SK-N-SH (cell line): Measurements from ENCODE around the gene MOSPD2. TPM values are rescaled to one million over a fixed set of nuclear protein-coding genes. Genes with fewer than 3 reads are reported as not detected.

Source experiments
- CTCF ChIA-PET: fragments of 300-600, 350-600 bp; formaldehyde crosslinking; extraction: SDS; loops from one replicate; lab custom pipeline; 2021; lab: Yijun Ruan, JAX
- POLR2A ChIA-PET: fragments of 350-600 bp; sonication (Branson Sonifier 250); formaldehyde crosslinking; extraction: SDS; loops from one replicate; lab custom pipeline; 2020; ENCODE audit warnings: antibody characterized with exemption, inconsistent platforms; lab: Yijun Ruan, JAX
- DNase-seq: peaks from one replicate; pipeline ENCODE4 v3.0.0; 2012
- H2AFZ ChIP-seq: fragments of 200-600 bp; sonication (generic); 2 replicates; pipeline ENCODE4 v1.8.1; 2016; ENCODE audit warnings: antibody characterized with exemption, mild to moderate bottlenecking, low read depth
- H3F3A ChIP-seq: fragments of 200-600 bp; sonication (generic); replicated peaks from 2 replicates; pipeline ENCODE3; 2016; ENCODE audit warnings: antibody characterized with exemption, mild to moderate bottlenecking; ENCODE audit not compliant: insufficient read depth
- H3K27ac ChIP-seq, 2 experiments: fragments of 200-500 bp in 1 of 2; fragments of 200-600 bp in 1 of 2; sonication (Bioruptor generic) in 1 of 2; sonication (generic), shearing (Covaris generic) in 1 of 2; 2 replicates each; pipeline versions ENCODE4 v1.5.1 to v1.6.1; 2014 to 2016; ENCODE audit warnings: low read depth in 2 of 2, inconsistent platforms in 1 of 2, low read length in 1 of 2, mild to moderate bottlenecking in 1 of 2, mixed read lengths in 1 of 2
- H3K27me3 ChIP-seq: fragments of 200-600 bp; sonication (generic), shearing (Covaris generic); 2 replicates; pipeline ENCODE4 v1.6.1; 2016; ENCODE audit warnings: mixed run types; ENCODE audit not compliant: insufficient read depth
- H3K36me3 ChIP-seq, 2 experiments: fragments of 200-500 bp in 1 of 2; fragments of 200-600 bp in 1 of 2; sonication (Bioruptor generic) in 1 of 2; sonication (generic) in 1 of 2; replicated peaks in 1 of 2; 2 replicates each; pipeline versions ENCODE3 to v1.5.1; 2014 to 2016; ENCODE audit warnings: low read length in 1 of 2, mild to moderate bottlenecking in 1 of 2; ENCODE audit not compliant: insufficient read depth in 2 of 2, control insufficient read depth in 1 of 2
- H3K4me1 ChIP-seq, 2 experiments: fragments of 200-500 bp in 1 of 2; fragments of 200-600 bp in 1 of 2; sonication (Bioruptor generic) in 1 of 2; sonication (generic), shearing (Covaris generic) in 1 of 2; 2 replicates each; pipeline versions ENCODE4 v1.5.1 to v1.6.1; 2014 to 2016; ENCODE audit warnings: low read depth in 1 of 2, low read length in 1 of 2, mixed run types in 1 of 2; ENCODE audit not compliant: insufficient read depth in 2 of 2, control insufficient read depth in 1 of 2
- H3K4me2 ChIP-seq: fragments of 200-600 bp; sonication (generic), shearing (Covaris generic); 2 replicates; pipeline ENCODE4 v1.6.1; 2017; ENCODE audit warnings: mixed run types
- H3K4me3 ChIP-seq, 2 experiments: fragments of 200-500 bp in 1 of 2; fragments of 200-600 bp in 1 of 2; sonication (Bioruptor generic) in 1 of 2; sonication (generic), shearing (Covaris generic) in 1 of 2; 2 replicates each; pipeline versions ENCODE4 v1.5.1 to v1.8.1; 2014 to 2016; ENCODE audit warnings: low read depth in 2 of 2, inconsistent platforms in 1 of 2, low read length in 1 of 2, mild to moderate bottlenecking in 1 of 2, mixed read lengths in 1 of 2, moderate library complexity in 1 of 2
- H3K79me2 ChIP-seq: fragments of 200-600 bp; sonication (generic); 2 replicates; pipeline ENCODE4 v1.8.1; 2017; ENCODE audit warnings: mild to moderate bottlenecking; ENCODE audit not compliant: insufficient read depth
- H3K9ac ChIP-seq: fragments of 200-600 bp; sonication (generic); 2 replicates; pipeline ENCODE4 v1.6.1; 2017; ENCODE audit warnings: mixed run types
- H3K9me2 ChIP-seq: fragments of 200-600 bp; sonication (generic); 2 replicates; pipeline ENCODE4 v1.6.1; 2017; ENCODE audit warnings: mixed run types
- H3K9me3 ChIP-seq: fragments of 200-600 bp; sonication (generic); 2 replicates; pipeline ENCODE4 v1.6.1; 2017; ENCODE audit warnings: mixed run types, mild to moderate bottlenecking, moderate library complexity
- H4K20me1 ChIP-seq: fragments of 200-600 bp; sonication (generic); 2 replicates; pipeline ENCODE4 v1.6.1; 2017; ENCODE audit warnings: mild to moderate bottlenecking, mixed run types; ENCODE audit not compliant: insufficient read depth
- EP300 ChIP-seq, 2 experiments: IDR thresholded peaks; 2 replicates each; pipeline versions ENCODE4 v1.4.0 to v1.6.1; 2012; ENCODE audit warnings: borderline replicate concordance in 1 of 2, low read depth in 1 of 2, low read length in 1 of 2
- FOSL2 ChIP-seq: IDR thresholded peaks from 2 replicates; pipeline ENCODE4 v1.4.0; 2012; ENCODE audit warnings: low read depth, mild to moderate bottlenecking, moderate library complexity, borderline replicate concordance
- JUND ChIP-seq: IDR thresholded peaks from 2 replicates; pipeline ENCODE4 v1.4.0; 2012
- MEF2A ChIP-seq: IDR thresholded peaks from 2 replicates; pipeline ENCODE4 v1.4.0; 2012; ENCODE audit warnings: low read depth, borderline replicate concordance
- NFIC ChIP-seq: IDR thresholded peaks from 2 replicates; pipeline ENCODE4 v1.4.0; 2012; ENCODE audit warnings: borderline replicate concordance
- RFX5 ChIP-seq: IDR thresholded peaks from 2 replicates; pipeline ENCODE4 v1.6.1; 2012; ENCODE audit warnings: mild to moderate bottlenecking, improper control_type of control experiment, low read length
- RXRA ChIP-seq: IDR thresholded peaks from 2 replicates; pipeline ENCODE4 v1.4.0; 2012; ENCODE audit warnings: low read depth, mild to moderate bottlenecking, borderline replicate concordance
- SMC3 ChIP-seq: IDR thresholded peaks from 2 replicates; pipeline ENCODE4 v1.6.1; 2012; ENCODE audit warnings: low read depth, low read length, improper control_type of control experiment
- TAF1 ChIP-seq: IDR thresholded peaks from 2 replicates; pipeline ENCODE4 v1.6.1; 2012; ENCODE audit warnings: low read depth, mild to moderate bottlenecking, low read length, moderate library complexity, borderline replicate concordance
- TCF12 ChIP-seq: IDR thresholded peaks from 2 replicates; pipeline ENCODE4 v1.4.0; 2012
- TEAD4 ChIP-seq: IDR thresholded peaks from 2 replicates; pipeline ENCODE4 v1.4.0; 2012; ENCODE audit warnings: mild to moderate bottlenecking, borderline replicate concordance; ENCODE audit not compliant: insufficient read depth
- YY1 ChIP-seq: IDR thresholded peaks from 2 replicates; pipeline ENCODE4 v1.4.0; 2012; ENCODE audit warnings: low read depth, mild to moderate bottlenecking
- WGBS: methylation state at CpG from one replicate; pipeline ENCODE4 v1.1.6; 2017; ENCODE audit warnings: low lambda C conversion rate; 5-methylcytosine and 5-hydroxymethylcytosine counted together
- polyA plus RNA-seq, 3 experiments: library from polyadenylated mRNA; depleted of rRNA; stranded (reverse); fragments of >200 nt; gene quantifications; 2 replicates each; pipeline ENCODE4 v1.2.3, GENCODE V29; 2012
- TF ChIP-seq, protein P1 (sequence below): fragments of 200-600 bp; sonication (generic); IDR thresholded peaks from 2 replicates; pipeline ENCODE4 v1.6.1; 2017; ENCODE audit warnings: antibody characterized with exemption, mild to moderate bottlenecking, moderate library complexity
- TF ChIP-seq, protein P2 (sequence below): IDR thresholded peaks from 2 replicates; pipeline ENCODE4; 2012
- TF ChIP-seq, protein P3 (sequence below): IDR thresholded peaks from 2 replicates; pipeline ENCODE4 v1.4.0; 2012; ENCODE audit warnings: low read depth, borderline replicate concordance

The MOSPD2 gene
- polyA plus RNA-seq, 1 of the 3 experiments (the other 2 are of a cell fraction): 7.6 TPM

DNA sequence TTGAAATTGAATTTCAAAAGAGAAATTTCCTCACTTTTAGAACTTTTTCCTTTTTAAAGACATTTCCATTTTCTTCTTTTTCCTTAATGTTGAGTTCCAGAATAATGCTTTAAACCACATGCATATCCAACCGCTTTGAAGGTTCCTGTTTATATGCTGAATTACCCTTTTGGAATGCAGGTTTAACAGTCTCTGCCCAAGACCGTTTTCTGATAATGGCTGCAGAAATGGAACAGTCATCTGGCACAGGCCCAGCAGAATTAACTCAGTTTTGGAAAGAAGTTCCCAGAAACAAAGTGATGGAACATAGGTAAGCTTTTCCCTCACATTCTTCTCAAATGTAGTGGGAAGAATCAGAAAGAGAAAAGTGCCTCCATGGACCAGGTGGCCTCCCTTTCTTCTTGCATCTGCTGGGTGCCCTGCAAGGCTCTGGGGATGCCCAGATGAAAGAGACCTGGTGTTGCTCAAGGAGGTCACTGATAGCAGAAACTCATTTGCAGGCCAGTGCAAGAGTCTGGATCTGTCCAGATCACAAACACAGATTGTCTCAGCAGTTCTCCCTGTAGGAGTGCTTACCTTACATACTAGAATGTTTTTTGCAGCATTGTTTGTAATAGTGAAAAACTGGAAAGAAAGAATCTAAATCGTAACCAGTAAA lies 42.9 kb downstream of the MOSPD2 start:
- TF ChIP-seq FOSL2 (peak; percentile 52; the same call in 1 of the 2 replicates), YY1 (peak; percentile 60; the same call in 1 of the 2 replicates), TCF12 (peak; percentile 53), TEAD4 (0 out of 2 replicates have a peak, but pooled peaks have one; percentile 40), NFIC (peak; percentile 71; the same call in 1 of the 2 replicates), EP300 (IDR thresholded peaks at IDR 0.05; ENCODE audit: borderline replicate concordance in 1 of 2, low read depth in 1 of 2, low read length in 1 of 2) (peak in 1 of 2 experiments; percentile 78; a peak in 2 of 4 replicates), JUND (peak; percentile 67), MEF2A (no peak)
- TF ChIP-seq, protein P1, sequence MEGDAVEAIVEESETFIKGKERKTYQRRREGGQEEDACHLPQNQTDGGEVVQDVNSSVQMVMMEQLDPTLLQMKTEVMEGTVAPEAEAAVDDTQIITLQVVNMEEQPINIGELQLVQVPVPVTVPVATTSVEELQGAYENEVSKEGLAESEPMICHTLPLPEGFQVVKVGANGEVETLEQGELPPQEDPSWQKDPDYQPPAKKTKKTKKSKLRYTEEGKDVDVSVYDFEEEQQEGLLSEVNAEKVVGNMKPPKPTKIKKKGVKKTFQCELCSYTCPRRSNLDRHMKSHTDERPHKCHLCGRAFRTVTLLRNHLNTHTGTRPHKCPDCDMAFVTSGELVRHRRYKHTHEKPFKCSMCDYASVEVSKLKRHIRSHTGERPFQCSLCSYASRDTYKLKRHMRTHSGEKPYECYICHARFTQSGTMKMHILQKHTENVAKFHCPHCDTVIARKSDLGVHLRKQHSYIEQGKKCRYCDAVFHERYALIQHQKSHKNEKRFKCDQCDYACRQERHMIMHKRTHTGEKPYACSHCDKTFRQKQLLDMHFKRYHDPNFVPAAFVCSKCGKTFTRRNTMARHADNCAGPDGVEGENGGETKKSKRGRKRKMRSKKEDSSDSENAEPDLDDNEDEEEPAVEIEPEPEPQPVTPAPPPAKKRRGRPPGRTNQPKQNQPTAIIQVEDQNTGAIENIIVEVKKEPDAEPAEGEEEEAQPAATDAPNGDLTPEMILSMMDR: no peak
- TF ChIP-seq, protein P2, sequence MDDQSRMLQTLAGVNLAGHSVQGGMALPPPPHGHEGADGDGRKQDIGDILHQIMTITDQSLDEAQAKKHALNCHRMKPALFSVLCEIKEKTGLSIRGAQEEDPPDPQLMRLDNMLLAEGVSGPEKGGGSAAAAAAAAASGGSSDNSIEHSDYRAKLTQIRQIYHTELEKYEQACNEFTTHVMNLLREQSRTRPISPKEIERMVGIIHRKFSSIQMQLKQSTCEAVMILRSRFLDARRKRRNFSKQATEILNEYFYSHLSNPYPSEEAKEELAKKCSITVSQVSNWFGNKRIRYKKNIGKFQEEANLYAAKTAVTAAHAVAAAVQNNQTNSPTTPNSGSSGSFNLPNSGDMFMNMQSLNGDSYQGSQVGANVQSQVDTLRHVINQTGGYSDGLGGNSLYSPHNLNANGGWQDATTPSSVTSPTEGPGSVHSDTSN: peak; percentile 20; the same call in 1 of the 2 replicates
- TF ChIP-seq, protein P3, sequence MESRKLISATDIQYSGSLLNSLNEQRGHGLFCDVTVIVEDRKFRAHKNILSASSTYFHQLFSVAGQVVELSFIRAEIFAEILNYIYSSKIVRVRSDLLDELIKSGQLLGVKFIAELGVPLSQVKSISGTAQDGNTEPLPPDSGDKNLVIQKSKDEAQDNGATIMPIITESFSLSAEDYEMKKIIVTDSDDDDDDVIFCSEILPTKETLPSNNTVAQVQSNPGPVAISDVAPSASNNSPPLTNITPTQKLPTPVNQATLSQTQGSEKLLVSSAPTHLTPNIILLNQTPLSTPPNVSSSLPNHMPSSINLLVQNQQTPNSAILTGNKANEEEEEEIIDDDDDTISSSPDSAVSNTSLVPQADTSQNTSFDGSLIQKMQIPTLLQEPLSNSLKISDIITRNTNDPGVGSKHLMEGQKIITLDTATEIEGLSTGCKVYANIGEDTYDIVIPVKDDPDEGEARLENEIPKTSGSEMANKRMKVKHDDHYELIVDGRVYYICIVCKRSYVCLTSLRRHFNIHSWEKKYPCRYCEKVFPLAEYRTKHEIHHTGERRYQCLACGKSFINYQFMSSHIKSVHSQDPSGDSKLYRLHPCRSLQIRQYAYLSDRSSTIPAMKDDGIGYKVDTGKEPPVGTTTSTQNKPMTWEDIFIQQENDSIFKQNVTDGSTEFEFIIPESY: no peak
- Histone ChIP-seq H3K9me2 (no peaks in the 10 kb centered on the region), H3K9ac (no peak overlapping the region), H3K9me3 (no peaks in the 10 kb centered on the region), H3K4me1 (peaks cover 5 to 9% of the 10 kb centered on the region in 2 experiments; a peak in 2 of 4 replicates), H2AFZ (no peak overlapping the region), H3K27me3 (no peaks in the 10 kb centered on the region), H3K4me2 (no peak overlapping the region), H3K27ac (peak overlapping the region; percentile 44 to 53; a peak in 3 of 4 replicates), H3K36me3 (peaks cover 3 to 5% of the 10 kb centered on the region in 2 experiments), H4K20me1 (no peaks in the 10 kb centered on the region), H3K79me2 (no peaks in the 10 kb centered on the region), H3F3A (peaks cover 7% of the 10 kb centered on the region), H3K4me3 (no peak overlapping the region)
- ChIA-PET POLR2A (no interaction called here), CTCF (no interaction called here)
- WGBS: 22% methylated on average over 3 of the region's 3 CpGs
- no peak for DNase-seq

DNA sequence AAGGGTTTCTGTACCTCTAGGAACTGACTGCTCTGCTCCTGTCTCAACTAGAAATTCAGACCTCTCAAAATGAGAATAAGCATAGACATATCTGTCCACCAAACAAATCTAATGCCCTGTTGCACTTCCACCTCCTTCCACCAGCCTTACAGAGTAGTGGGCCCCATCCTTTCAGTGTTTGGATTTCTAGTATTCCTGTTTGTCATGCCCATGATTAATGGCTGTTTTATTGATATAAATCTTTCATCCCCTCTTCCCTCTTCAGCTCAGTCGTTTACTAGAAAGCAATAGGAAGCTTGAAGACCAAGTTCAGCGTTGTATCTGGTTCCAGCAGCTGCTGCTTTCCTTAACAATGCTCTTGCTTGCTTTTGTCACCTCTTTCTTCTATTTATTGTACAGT lies 46.2 kb downstream of the MOSPD2 start:
- Histone ChIP-seq H3K36me3 (peaks cover 0 to 3% of the 10 kb centered on the region in 2 experiments), H3K9me2 (no peaks in the 10 kb centered on the region), H3F3A (peaks cover 12% of the 10 kb centered on the region), H3K9ac (no peak overlapping the region), H3K27me3 (no peaks in the 10 kb centered on the region), H3K9me3 (no peaks in the 10 kb centered on the region), H2AFZ (no peak overlapping the region), H3K4me1 (peaks cover 5 to 9% of the 10 kb centered on the region in 2 experiments; a peak in 2 of 4 replicates), H3K4me2 (no peak overlapping the region), H3K79me2 (no peaks in the 10 kb centered on the region), H3K27ac (0 out of 4 replicates have a peak overlapping the region, but pooled peaks of 1 of the 2 experiments have one; percentile 15), H3K4me3 (no peak overlapping the region), H4K20me1 (no peaks in the 10 kb centered on the region)
- no peak for TF ChIP-seq SMC3
- TF ChIP-seq RXRA: no peak
- no peak for TF ChIP-seq RFX5
- TF ChIP-seq TAF1: no peak
- WGBS: 21% methylated on average over 2 of the region's 2 CpGs
- ChIA-PET CTCF (no interaction called here), POLR2A (no interaction called here)
- DNase-seq: no peak
